Osteocyte (in vitro differentiated cells): ENCODE results near the gene ZNF654. TPM values are rescaled to one million over a fixed set of nuclear protein-coding genes. Genes with fewer than 3 reads are reported as not detected.

Experiments used
- DNase-seq: peaks from one replicate; pipeline ENCODE4 v3.0.0; 2021; ENCODE audit warnings: mixed read lengths; ENCODE audit not compliant: unreplicated experiment; ENCODE audit errors: extremely low spot score
- H3K27ac Mint-ChIP-seq: one replicate; pipeline ENCODE4 v1.8.0; 2021; ENCODE audit warnings: mild to moderate bottlenecking, mixed read lengths; ENCODE audit not compliant: unreplicated experiment
- H3K27me3 Mint-ChIP-seq: one replicate; pipeline ENCODE4 v1.8.0; 2021; ENCODE audit warnings: mixed read lengths; ENCODE audit not compliant: unreplicated experiment
- H3K36me3 Mint-ChIP-seq: one replicate; pipeline ENCODE4 v1.8.0; 2021; ENCODE audit warnings: mixed read lengths; ENCODE audit not compliant: unreplicated experiment
- H3K4me1 Mint-ChIP-seq: one replicate; pipeline ENCODE4 v1.8.0; 2021; ENCODE audit warnings: mixed read lengths; ENCODE audit not compliant: unreplicated experiment
- H3K4me3 Mint-ChIP-seq: one replicate; pipeline ENCODE4 v1.8.0; 2021; ENCODE audit warnings: mild to moderate bottlenecking, moderate library complexity, mixed read lengths; ENCODE audit not compliant: unreplicated experiment
- H3K9me3 Mint-ChIP-seq: one replicate; pipeline ENCODE4 v1.8.0; 2021; ENCODE audit warnings: mixed read lengths; ENCODE audit not compliant: unreplicated experiment
- total RNA-seq: library from RNA; stranded (reverse); gene quantifications from 2 replicates; pipeline ENCODE4 v1.2.1, GENCODE V29; 2021
- TF ChIP-seq, protein P1 (sequence below): fragments of 200-600 bp; sonication (generic); IDR thresholded peaks from 2 replicates; pipeline ENCODE4 v1.5.0; 2021; ENCODE audit warnings: antibody characterized with exemption, mild to moderate bottlenecking, moderate library complexity

The ZNF654 gene
- total RNA-seq, 1 donor from 2014 or later: 10.7 TPM

DNA sequence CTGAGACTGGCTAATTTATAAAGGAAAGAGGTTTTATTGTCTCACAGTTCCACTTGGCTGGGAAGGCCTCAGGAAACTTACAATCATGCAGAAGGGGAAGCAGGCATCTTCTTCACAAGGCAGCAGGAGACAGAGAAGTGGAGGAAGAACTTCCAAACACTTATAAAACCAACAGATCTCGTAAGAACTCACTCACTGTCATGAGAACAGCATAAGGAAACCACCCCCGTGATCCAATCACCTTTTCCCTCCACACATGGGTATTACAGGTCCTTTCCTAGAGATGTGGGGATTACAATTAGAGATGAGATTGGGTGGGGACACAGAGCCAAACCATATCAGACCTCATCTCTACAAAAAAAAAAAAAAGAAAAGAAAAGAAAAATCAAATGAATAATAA is 26.0 kb upstream of the ZNF654 start:
- Mint-ChIP-seq H3K4me1 (peaks cover 18% of the 10 kb centered on the region), H3K27me3 (no peaks in the 10 kb centered on the region), H3K4me3 (no peak overlapping the region), H3K27ac (peak overlapping the region; percentile 25), H3K9me3 (no peaks in the 10 kb centered on the region), H3K36me3 (no peaks in the 10 kb centered on the region)
- TF ChIP-seq, protein P1, sequence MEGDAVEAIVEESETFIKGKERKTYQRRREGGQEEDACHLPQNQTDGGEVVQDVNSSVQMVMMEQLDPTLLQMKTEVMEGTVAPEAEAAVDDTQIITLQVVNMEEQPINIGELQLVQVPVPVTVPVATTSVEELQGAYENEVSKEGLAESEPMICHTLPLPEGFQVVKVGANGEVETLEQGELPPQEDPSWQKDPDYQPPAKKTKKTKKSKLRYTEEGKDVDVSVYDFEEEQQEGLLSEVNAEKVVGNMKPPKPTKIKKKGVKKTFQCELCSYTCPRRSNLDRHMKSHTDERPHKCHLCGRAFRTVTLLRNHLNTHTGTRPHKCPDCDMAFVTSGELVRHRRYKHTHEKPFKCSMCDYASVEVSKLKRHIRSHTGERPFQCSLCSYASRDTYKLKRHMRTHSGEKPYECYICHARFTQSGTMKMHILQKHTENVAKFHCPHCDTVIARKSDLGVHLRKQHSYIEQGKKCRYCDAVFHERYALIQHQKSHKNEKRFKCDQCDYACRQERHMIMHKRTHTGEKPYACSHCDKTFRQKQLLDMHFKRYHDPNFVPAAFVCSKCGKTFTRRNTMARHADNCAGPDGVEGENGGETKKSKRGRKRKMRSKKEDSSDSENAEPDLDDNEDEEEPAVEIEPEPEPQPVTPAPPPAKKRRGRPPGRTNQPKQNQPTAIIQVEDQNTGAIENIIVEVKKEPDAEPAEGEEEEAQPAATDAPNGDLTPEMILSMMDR: no peak
- no peak for DNase-seq

DNA sequence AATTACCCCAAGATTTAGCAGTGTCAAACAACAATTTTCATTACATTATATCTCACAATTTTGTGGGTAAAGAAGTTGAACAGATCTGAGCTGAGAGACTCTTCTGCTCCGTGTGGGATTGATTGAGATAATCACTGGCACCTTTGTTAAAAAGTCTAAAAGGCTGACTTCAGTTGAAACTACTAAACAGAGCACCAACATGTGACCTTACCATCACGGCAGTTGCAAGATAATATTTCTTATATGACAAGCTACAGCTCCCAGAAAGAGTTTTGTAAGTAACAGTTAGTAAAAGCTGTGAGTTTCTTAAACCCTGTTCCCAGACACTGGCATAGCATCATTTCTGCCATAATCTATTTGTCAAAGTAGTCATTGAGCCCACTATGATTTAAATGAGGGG is 25.2 kb upstream of the ZNF654 start:
- TF ChIP-seq, protein P1: no peak
- no peaks in the 10 kb centered on the region for H3K36me3 Mint-ChIP-seq
- H3K9me3 Mint-ChIP-seq: no peaks in the 10 kb centered on the region
- no peak overlapping the region for H3K27ac Mint-ChIP-seq
- H3K4me3 Mint-ChIP-seq: no peak overlapping the region
- H3K27me3 Mint-ChIP-seq: no peaks in the 10 kb centered on the region
- peaks cover 18% of the 10 kb centered on the region for H3K4me1 Mint-ChIP-seq
- DNase-seq: no peak

DNA sequence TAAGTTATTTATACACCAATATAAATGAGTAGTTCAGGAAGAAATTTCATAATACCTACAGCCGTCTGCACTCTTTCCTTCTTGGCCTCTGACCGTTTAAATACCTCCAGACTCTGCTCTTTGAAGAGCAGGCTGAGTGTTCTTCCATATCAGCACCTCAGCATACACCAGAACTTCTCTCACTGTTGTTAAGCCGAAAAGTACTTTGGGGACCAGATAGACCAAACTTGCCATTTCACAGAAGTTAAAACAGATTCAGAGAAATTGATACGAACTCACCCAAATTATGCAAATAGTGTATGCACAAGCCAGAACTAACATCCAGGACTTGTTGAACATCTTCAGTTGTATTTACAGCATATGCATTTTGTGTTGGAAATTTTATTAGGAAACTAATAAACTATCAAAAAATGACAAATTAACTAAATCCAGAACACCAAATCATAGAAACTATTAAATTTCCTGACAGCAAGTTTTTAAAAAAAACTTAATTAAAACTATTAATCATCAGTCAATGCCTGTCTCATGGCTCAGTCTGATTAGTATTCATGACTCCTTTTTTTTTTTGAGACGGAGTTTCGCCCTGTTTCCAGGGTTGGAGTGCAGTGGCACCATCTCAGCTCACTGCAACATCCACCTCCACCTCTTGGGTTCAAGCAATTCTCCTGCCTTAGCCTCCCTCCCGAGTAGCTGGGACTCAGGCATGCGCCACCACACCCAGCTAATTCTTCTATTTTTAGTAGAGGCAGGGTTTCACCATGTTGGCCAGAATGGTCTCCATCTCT is 24.4 kb upstream of the ZNF654 start:
- TF ChIP-seq, protein P1: no peak

DNA sequence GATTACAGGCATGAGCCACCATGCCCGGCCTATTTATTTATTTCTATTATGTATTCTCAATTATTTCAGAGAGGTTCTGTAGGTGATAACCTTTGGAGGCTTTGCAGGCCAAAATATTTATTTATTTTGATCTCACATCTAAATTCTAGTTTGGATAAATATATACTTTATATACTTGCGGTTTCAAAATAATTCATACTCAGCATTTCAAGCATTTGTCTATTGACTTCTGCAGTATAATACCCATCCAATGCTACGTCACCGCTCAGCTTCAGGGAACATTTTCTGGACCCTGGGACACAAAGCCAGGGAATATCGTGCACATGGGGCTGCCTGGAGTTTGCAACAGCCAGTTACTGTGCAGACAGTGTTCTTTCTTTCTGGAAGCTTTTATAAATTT is 22.8 kb upstream of the ZNF654 start:
- Mint-ChIP-seq H3K27ac (no peak overlapping the region), H3K27me3 (no peaks in the 10 kb centered on the region), H3K4me3 (no peak overlapping the region), H3K36me3 (no peaks in the 10 kb centered on the region), H3K9me3 (no peaks in the 10 kb centered on the region), H3K4me1 (peaks cover 13% of the 10 kb centered on the region)
- TF ChIP-seq, protein P1: no peak
- no peak for DNase-seq

More for the DNA sequence above, 24.4 kb upstream of the ZNF654 start:
- no peaks in the 10 kb centered on the region for H3K36me3 Mint-ChIP-seq
- H3K4me3 Mint-ChIP-seq: no peak overlapping the region
- peaks cover 18% of the 10 kb centered on the region for H3K4me1 Mint-ChIP-seq
- no peak overlapping the region for H3K27ac Mint-ChIP-seq
- H3K27me3 Mint-ChIP-seq: no peaks in the 10 kb centered on the region
- DNase-seq: no peak
- H3K9me3 Mint-ChIP-seq: no peaks in the 10 kb centered on the region

DNA sequence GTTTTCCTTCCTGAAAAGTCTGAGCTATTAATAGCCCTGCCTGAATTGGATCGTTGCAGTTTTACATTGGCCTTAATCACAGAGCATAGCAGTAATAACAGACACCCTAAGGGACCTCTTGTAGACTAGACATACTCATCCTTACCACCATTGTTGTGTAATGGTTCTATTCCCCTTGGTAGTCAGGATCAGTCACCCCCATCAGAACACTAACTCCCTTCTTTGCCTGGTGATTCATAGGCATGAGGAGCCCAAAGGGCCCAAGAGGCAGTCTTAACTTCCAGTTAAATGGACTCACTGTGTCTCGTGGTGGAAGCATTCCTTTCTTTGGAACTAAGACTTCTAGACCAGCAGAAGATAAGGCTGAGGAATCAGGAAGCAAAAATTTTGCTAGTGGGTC is 20.5 kb upstream of the ZNF654 start:
- no peaks in the 10 kb centered on the region for H3K36me3 Mint-ChIP-seq
- H3K27me3 Mint-ChIP-seq: no peaks in the 10 kb centered on the region
- TF ChIP-seq, protein P1: no peak
- H3K4me3 Mint-ChIP-seq: no peak overlapping the region
- DNase-seq: no peak
- H3K4me1 Mint-ChIP-seq: no peaks in the 10 kb centered on the region
- H3K27ac Mint-ChIP-seq: no peak overlapping the region
- H3K9me3 Mint-ChIP-seq: no peaks in the 10 kb centered on the region
